ENCODE data around the gene TRPM1. TPM values are rescaled to one million over a fixed set of nuclear protein-coding genes. Genes with fewer than 3 reads are reported as not detected.

TRPM1 gene
- total RNA-seq, 4 donors from 2014 or later = not detected

GRCh38 chr15:30958219-30958618 lies 143.3 kb downstream of the TRPM1 start:
- intact Hi-C loops (cut with DNase I; ENCODE audit: low total_unique reads) = no loop called here

GRCh38 chr15:30956216-30957124 lies 145.1 kb downstream of the TRPM1 start:
- ATAC-seq (no peak), DNase-seq (no peak)
- peaks cover 34 to 61% of the 10 kb centered on the region in 2 donors for H3K4me1 ChIP-seq
- TF ChIP-seq POLR2A (IDR thresholded peaks at IDR 0.05) = no peak
- no peak for TF ChIP-seq CTCF (IDR thresholded peaks at IDR 0.05 in 4 of 5, conservative IDR thresholded peaks at IDR 0.05 in 1 of 5)
- H3K36me3 ChIP-seq = peaks cover 0 to 52% of the 10 kb centered on the region in 2 donors
- no peak overlapping the region for H3K4me3 ChIP-seq
- in situ Hi-C loops (cut with MboI; ENCODE audit: low sequenced_read_pairs in 4 of 4) = loop anchor here in 2 of 4 donors (25.0 kb wide), 2 partner anchors 381 to 406 kb away; partner anchors contain the start of gene KLF13 (in 1 of the 2)
- intact Hi-C loops (cut with DNase I; ENCODE audit: low total_unique reads) = no loop called here
- H3K27ac ChIP-seq = peak overlapping the region; percentile 28 to 95 (median 84)
- H3K27me3 ChIP-seq = no peaks in the 10 kb centered on the region
- no peaks in the 10 kb centered on the region for H3K9me3 ChIP-seq

More at GRCh38 chr15:30958219-30958618, 143.3 kb downstream of the TRPM1 start:
- peaks cover 0 to 34% of the 10 kb centered on the region in 2 donors for H3K36me3 ChIP-seq
- DNase-seq = no peak
- ATAC-seq = no peak
- TF ChIP-seq POLR2A (IDR thresholded peaks at IDR 0.05) (no peak), CTCF (IDR thresholded peaks at IDR 0.05 in 4 of 5, conservative IDR thresholded peaks at IDR 0.05 in 1 of 5) (no peak)
- H3K9me3 ChIP-seq = no peaks in the 10 kb centered on the region
- peak overlapping the region in 3 of 4 donors; percentile 3 to 95 (median 86) for H3K27ac ChIP-seq
- in situ Hi-C loops (cut with MboI; ENCODE audit: low sequenced_read_pairs in 4 of 4) = loop anchor here in 2 of 4 donors (25.0 kb wide), 2 partner anchors 379 to 404 kb away; partner anchors contain the start of gene KLF13 (in 1 of the 2)
- no peak overlapping the region for H3K4me3 ChIP-seq
- peaks cover 50 to 70% of the 10 kb centered on the region in 2 donors for H3K4me1 ChIP-seq
- no peaks in the 10 kb centered on the region for H3K27me3 ChIP-seq

GRCh38 chr15:30954674-30955073 lies 146.9 kb downstream of the TRPM1 start:
- TF ChIP-seq POLR2A (IDR thresholded peaks at IDR 0.05) (no peak), CTCF (IDR thresholded peaks at IDR 0.05 in 4 of 5, conservative IDR thresholded peaks at IDR 0.05 in 1 of 5) (no peak)
- Histone ChIP-seq H3K9me3 (no peaks in the 10 kb centered on the region), H3K27me3 (no peaks in the 10 kb centered on the region), H3K4me3 (no peak overlapping the region), H3K4me1 (peaks cover 20 to 44% of the 10 kb centered on the region in 2 donors), H3K36me3 (peaks cover 0 to 70% of the 10 kb centered on the region in 2 donors), H3K27ac (peak overlapping the region; percentile 83 to 95 (median 84))
- in situ Hi-C loops (cut with MboI; ENCODE audit: low sequenced_read_pairs in 4 of 4) (loop anchor here in 2 of 4 donors (25.0 kb wide), 2 partner anchors 383 to 408 kb away; partner anchors contain the start of gene KLF13 (in 1 of the 2)), intact Hi-C loops (cut with DNase I; ENCODE audit: low total_unique reads) (no loop called here)
- ATAC-seq (no peak), DNase-seq (no peak)

- Histone ChIP-seq H3K36me3 (peaks cover 0 to 73% of the 10 kb centered on the region in 2 donors), H3K4me3 (no peak overlapping the region), H3K27me3 (no peaks in the 10 kb centered on the region), H3K4me1 (peaks cover 14 to 38% of the 10 kb centered on the region in 2 donors), H3K27ac (peak overlapping the region; percentile 83 to 95 (median 84)), H3K9me3 (no peaks in the 10 kb centered on the region)
- ATAC-seq (peak; percentile 66 to 73), DNase-seq (peak; percentile 30 to 80)
- intact Hi-C loops (cut with DNase I; ENCODE audit: low total_unique reads) (no loop called here), in situ Hi-C loops (cut with MboI; ENCODE audit: low sequenced_read_pairs in 4 of 4) (loop anchor here in 2 of 4 donors (25.0 kb wide), 2 partner anchors 383 to 408 kb away; partner anchors contain the start of gene KLF13 (in 1 of the 2))
- TF ChIP-seq POLR2A (IDR thresholded peaks at IDR 0.05) = peak in 1 of 2 donors; percentile 24
- TF ChIP-seq CTCF (IDR thresholded peaks at IDR 0.05 in 4 of 5, conservative IDR thresholded peaks at IDR 0.05 in 1 of 5) = no peak
These were observed 147.7 kb downstream of the TRPM1 start for GRCh38 chr15:30953731-30954378.

Data from gastrocnemius medialis (tissue), 4 donors.